ENCODE measurements around the gene HAAO. TPM values are rescaled to one million over a fixed set of nuclear protein-coding genes. Genes with fewer than 3 reads are reported as not detected.
A peak's percentile ranks its signal among the peaks of the same experiment; 100 is the strongest.

Gene HAAO
- total RNA-seq, 1 experiment from 2014 or later = 4.7 TPM

GRCh38 chr2:42771546-42772153 is 20.7 kb downstream of the HAAO start:
- no peaks in the 10 kb centered on the region for H3K27me3 ChIP-seq
- H3K4me3 ChIP-seq = no peak overlapping the region
- DNase-seq = no peak
- no peak overlapping the region for H3K27ac ChIP-seq
- H3K36me3 ChIP-seq = no peaks in the 10 kb centered on the region
- H3K9me3 ChIP-seq (replicated peaks) = peaks cover 1% of the 10 kb centered on the region; the same call in 1 of the 2 replicates
- H3K4me1 ChIP-seq = no peaks in the 10 kb centered on the region

GRCh38 chr2:42770288-42771131 is 21.9 kb downstream of the HAAO start:
- H3K9me3 ChIP-seq (replicated peaks) = no peaks in the 10 kb centered on the region
- H3K27me3 ChIP-seq = no peaks in the 10 kb centered on the region
- no peak overlapping the region for H3K27ac ChIP-seq
- no peak overlapping the region for H3K4me3 ChIP-seq
- H3K4me1 ChIP-seq = no peaks in the 10 kb centered on the region
- no peaks in the 10 kb centered on the region for H3K36me3 ChIP-seq
- DNase-seq = peak; percentile 69 to 78

GRCh38 chr2:42769583-42770287 is 22.6 kb downstream of the HAAO start:
- no peak overlapping the region for H3K4me3 ChIP-seq
- no peaks in the 10 kb centered on the region for H3K27me3 ChIP-seq
- H3K4me1 ChIP-seq = peaks cover 2% of the 10 kb centered on the region; the same call in 1 of the 2 replicates
- no peaks in the 10 kb centered on the region for H3K36me3 ChIP-seq
- H3K9me3 ChIP-seq (replicated peaks) = no peaks in the 10 kb centered on the region
- no peak for DNase-seq
- no peak overlapping the region for H3K27ac ChIP-seq

GRCh38 chr2:42768706-42769256 is 23.6 kb downstream of the HAAO start:
- Histone ChIP-seq H3K36me3 (no peaks in the 10 kb centered on the region), H3K9me3 (replicated peaks) (no peaks in the 10 kb centered on the region), H3K4me3 (no peak overlapping the region), H3K4me1 (peaks cover 8% of the 10 kb centered on the region; the same call in 1 of the 2 replicates), H3K27ac (no peak overlapping the region), H3K27me3 (no peaks in the 10 kb centered on the region)
- DNase-seq = no peak

GRCh38 chr2:42767899-42768705 is 24.3 kb downstream of the HAAO start:
- H3K4me3 ChIP-seq = no peak overlapping the region
- no peaks in the 10 kb centered on the region for H3K27me3 ChIP-seq
- no peaks in the 10 kb centered on the region for H3K9me3 ChIP-seq (replicated peaks)
- no peak for DNase-seq
- no peaks in the 10 kb centered on the region for H3K36me3 ChIP-seq
- peaks cover 8% of the 10 kb centered on the region; the same call in 1 of the 2 replicates for H3K4me1 ChIP-seq
- H3K27ac ChIP-seq = no peak overlapping the region

- no peak overlapping the region for H3K4me3 ChIP-seq
- peaks cover 8% of the 10 kb centered on the region; the same call in 1 of the 2 replicates for H3K4me1 ChIP-seq
- H3K27ac ChIP-seq = no peak overlapping the region
- no peak for DNase-seq
- H3K36me3 ChIP-seq = no peaks in the 10 kb centered on the region
- no peaks in the 10 kb centered on the region for H3K27me3 ChIP-seq
- H3K9me3 ChIP-seq (replicated peaks) = no peaks in the 10 kb centered on the region
Observed at GRCh38 chr2:42767080-42767898, 25.1 kb downstream of the HAAO start.

- DNase-seq = no peak
- H3K9me3 ChIP-seq (replicated peaks) = no peaks in the 10 kb centered on the region
- H3K27me3 ChIP-seq = no peaks in the 10 kb centered on the region
- no peaks in the 10 kb centered on the region for H3K36me3 ChIP-seq
- no peak overlapping the region for H3K4me3 ChIP-seq
- peaks cover 8% of the 10 kb centered on the region; the same call in 1 of the 2 replicates for H3K4me1 ChIP-seq
- H3K27ac ChIP-seq = no peak overlapping the region
Observed at GRCh38 chr2:42765686-42766085, 26.7 kb downstream of the HAAO start.

GRCh38 chr2:42764901-42765300 is 27.5 kb downstream of the HAAO start:
- Histone ChIP-seq H3K27ac (no peak overlapping the region), H3K36me3 (no peaks in the 10 kb centered on the region), H3K4me3 (no peak overlapping the region), H3K27me3 (no peaks in the 10 kb centered on the region), H3K9me3 (replicated peaks) (no peaks in the 10 kb centered on the region), H3K4me1 (peaks cover 8% of the 10 kb centered on the region; the same call in 1 of the 2 replicates)
- DNase-seq = no peak

GRCh38 chr2:42764096-42764495 is 28.3 kb downstream of the HAAO start, which contains the start of gene OXER1:
OXER1 (minus strand) TSS chr2:42764135; CDS start chr2:42764062, 73 bp downstream.
- Histone ChIP-seq H3K4me1 (peaks cover 8% of the 10 kb centered on the region; the same call in 1 of the 2 replicates), H3K36me3 (no peaks in the 10 kb centered on the region), H3K4me3 (no peak within 1 kb of the TSS), H3K27ac (peak within 1 kb of the TSS; percentile 15; the same call in 1 of the 2 replicates), H3K9me3 (replicated peaks) (no peaks in the 10 kb centered on the region), H3K27me3 (no peaks in the 10 kb centered on the region)
- DNase-seq = peak; percentile 78 to 81

GRCh38 chr2:42762823-42763804 is 29.3 kb downstream of the HAAO start:
- no peak for DNase-seq
- no peaks in the 10 kb centered on the region for H3K27me3 ChIP-seq
- H3K9me3 ChIP-seq (replicated peaks) = no peaks in the 10 kb centered on the region
- H3K36me3 ChIP-seq = no peaks in the 10 kb centered on the region
- H3K4me3 ChIP-seq = no peak overlapping the region
- H3K27ac ChIP-seq = no peak overlapping the region
- H3K4me1 ChIP-seq = peaks cover 8% of the 10 kb centered on the region; the same call in 1 of the 2 replicates

GRCh38 chr2:42762155-42762554 is 30.2 kb downstream of the HAAO start:
- no peaks in the 10 kb centered on the region for H3K9me3 ChIP-seq (replicated peaks)
- H3K27me3 ChIP-seq = no peaks in the 10 kb centered on the region
- no peaks in the 10 kb centered on the region for H3K36me3 ChIP-seq
- H3K4me1 ChIP-seq = peaks cover 8% of the 10 kb centered on the region; the same call in 1 of the 2 replicates
- DNase-seq = no peak
- H3K27ac ChIP-seq = no peak overlapping the region
- no peak overlapping the region for H3K4me3 ChIP-seq

GRCh38 chr2:42761554-42761953 is 30.8 kb downstream of the HAAO start:
- DNase-seq = no peak

More at GRCh38 chr2:42761554-42761953, 30.8 kb downstream of the HAAO start:
- H3K4me1 ChIP-seq = peaks cover 8% of the 10 kb centered on the region; the same call in 1 of the 2 replicates
- H3K36me3 ChIP-seq = no peaks in the 10 kb centered on the region
- no peak overlapping the region for H3K27ac ChIP-seq
- no peak overlapping the region for H3K4me3 ChIP-seq
- H3K27me3 ChIP-seq = no peaks in the 10 kb centered on the region
- no peaks in the 10 kb centered on the region for H3K9me3 ChIP-seq (replicated peaks)
